HG02981 (cell line): ENCODE data around the gene RGN.
"Not testable (repeated sequence)": the region's sequence is repeated elsewhere in the genome, so short reads cannot be mapped to it uniquely, and the experiment has no call there.

ENCODE experiments used
- ATAC-seq: cut with Tn5 transposase; IDR thresholded peaks from one replicate; pipeline ENCODE4 v1.9.1; 2021; ENCODE audit warnings: mild to moderate bottlenecking, moderate library complexity; ENCODE audit not compliant: unreplicated experiment

The RGN gene

GRCh38 chrX:47078129-47079043 is at the start of gene RGN:
Gene RGN, plus strand, starts transcription at chrX:47078443. Its CDS starts 2,702 bp downstream, at chrX:47081145.
- no peak for ATAC-seq

DNA sequence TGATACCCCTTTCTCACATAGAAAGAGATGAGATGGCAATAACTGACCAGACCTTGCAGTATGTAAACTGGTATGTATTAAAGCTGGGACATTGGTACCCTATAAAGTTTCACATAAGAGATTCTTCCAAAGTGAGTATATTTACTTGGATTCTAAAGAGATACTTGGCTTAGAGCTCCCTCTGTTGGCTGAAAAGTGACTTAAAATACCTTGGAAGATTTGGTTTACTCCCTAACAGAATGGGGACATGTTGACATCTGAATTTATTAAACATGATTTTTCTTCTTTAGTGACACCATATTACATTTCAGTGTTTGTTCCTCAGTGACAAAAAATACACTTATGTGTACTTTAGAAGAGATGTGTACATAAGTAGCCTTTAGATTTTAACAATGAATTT is 47.9 kb upstream of the RGN start:
- no peak for ATAC-seq

DNA sequence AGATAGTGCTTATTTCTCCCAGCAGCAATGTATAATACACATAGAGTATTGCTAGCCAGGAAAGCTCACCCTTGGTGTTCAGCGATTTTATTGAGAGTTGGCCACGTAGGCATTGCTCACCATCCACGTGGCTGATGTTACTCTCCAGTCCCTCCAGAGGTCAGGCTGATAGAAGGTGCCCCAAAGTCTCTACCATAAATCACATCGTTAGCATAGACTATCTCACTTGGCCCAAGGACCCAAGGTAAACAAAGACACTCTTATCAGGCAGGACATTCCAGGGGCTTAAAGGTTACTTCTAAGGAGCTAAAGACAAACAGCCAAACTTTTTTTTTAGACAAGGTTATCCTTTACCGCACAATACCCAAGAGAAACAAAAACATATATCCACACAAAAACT is 30.3 kb upstream of the RGN start:
- ATAC-seq: no peak

- no peak for ATAC-seq
These were observed 18.9 kb upstream of the RGN start for GRCh38 chrX:47059142-47059874.

DNA sequence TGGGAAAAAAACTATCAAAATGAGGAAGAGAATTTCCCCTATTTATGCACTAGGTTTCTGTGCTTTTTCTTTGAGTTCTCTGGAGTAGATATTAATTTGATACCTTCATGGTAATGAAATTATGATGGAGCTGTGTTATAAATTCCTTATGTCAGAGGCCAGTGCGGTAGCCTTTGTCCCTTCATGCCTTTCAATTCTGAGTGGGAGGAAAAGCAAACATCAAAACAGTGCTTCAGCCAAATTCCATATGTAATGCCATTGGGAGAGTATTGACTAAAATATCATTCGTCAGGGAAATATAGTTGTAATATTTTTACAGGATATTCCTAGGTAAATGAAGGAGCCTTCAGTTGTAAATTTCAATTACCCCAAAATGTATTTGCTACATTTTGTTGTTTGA is 17.5 kb upstream of the RGN start:
- ATAC-seq: no peak

GRCh38 chrX:47061238-47061919 is 16.9 kb upstream of the RGN start:
- no peak for ATAC-seq

GRCh38 chrX:47063179-47063578 is 15.1 kb upstream of the RGN start:
- no peak for ATAC-seq

DNA sequence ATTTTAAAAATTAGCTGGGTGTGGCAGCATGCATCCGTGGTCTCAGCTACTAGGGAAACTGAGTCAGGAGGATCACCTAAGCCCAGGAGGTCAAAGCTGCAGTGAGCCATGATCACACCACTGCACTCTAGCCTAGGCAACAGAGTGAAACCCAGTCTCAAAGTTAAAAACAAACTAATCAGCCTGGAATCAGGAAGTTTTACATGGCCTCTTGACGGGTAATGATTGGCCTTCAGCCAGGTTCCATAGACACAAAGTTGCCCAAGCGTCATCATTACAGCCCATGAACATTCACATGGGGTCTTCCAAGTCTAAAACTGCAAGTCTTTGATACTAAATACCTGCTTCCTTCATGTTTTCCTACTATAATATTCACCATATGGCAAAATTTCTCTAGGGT is 10.0 kb upstream of the RGN start:
- ATAC-seq: no peak

- no peak for ATAC-seq
These were observed 9.5 kb upstream of the RGN start for GRCh38 chrX:47068720-47069119.

DNA sequence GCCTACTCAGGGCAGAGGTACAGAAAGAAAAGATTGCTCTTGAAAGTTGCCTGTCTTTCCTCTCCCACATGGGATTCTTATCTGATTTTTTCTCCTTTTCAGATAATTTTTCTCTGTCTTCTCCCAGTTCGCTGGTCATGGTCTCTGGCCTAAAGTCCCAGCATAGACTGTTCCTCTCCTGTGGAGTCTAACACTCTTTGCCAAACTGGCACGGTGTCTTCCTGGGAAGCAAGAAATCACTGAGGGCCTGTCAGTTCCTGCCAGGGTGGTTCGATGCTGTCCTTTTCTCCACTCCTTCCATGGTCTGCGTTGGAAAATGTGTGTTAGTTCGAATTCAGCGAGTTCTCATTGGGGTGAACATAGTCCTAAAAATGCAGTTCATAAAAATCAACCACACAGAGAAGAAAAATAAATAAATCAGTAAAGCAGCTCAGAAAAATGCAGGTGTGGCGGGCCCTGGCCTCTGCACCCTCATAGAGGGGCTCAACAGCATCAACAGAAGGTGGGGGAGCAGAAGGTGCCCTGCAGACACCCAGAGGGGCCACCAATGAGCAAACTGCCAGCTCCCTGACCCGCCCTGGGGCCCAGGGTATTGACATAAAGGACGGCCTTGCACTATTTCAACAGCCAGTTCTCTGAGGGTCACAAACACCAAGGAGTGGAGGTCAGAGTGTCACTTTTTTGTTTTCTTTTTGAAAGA is 2.1 kb downstream of the RGN start:
- ATAC-seq: no peak

- no peak for ATAC-seq
These were observed 2.6 kb downstream of the RGN start for GRCh38 chrX:47080915-47081236.

GRCh38 chrX:47091149-47091775 is 13.0 kb downstream of the RGN start:
- no peak for ATAC-seq

- no peak for ATAC-seq
These were observed 15.0 kb downstream of the RGN start for GRCh38 chrX:47093248-47093647.

DNA sequence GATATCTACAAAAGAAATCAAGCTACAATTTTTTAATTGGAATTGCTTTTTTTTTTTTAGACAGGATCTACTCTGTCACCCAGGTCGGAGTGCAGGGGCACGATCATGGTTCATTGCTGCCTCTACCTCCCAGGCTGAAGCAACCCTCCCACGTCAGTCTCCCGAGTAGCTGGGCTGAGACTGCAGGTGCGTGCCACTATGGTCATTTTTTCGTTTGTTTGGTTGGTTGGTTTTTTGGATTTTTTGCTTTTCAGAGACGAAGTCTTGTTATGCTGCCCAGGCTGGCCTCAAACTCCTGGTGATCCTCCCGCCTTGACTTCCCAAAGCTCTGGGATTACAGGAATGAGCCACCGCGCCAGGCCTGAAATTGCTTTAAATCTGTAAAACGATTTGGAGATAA is 15.6 kb downstream of the RGN start:
- no peak for ATAC-seq

GRCh38 chrX:47097018-47097417 is 18.8 kb downstream of the RGN start:
- no peak for ATAC-seq

GRCh38 chrX:47098338-47099094 is 20.3 kb downstream of the RGN start:
- ATAC-seq: no peak

GRCh38 chrX:47101206-47101605 is 23.0 kb downstream of the RGN start:
- ATAC-seq: no peak

GRCh38 chrX:47110936-47111615 is 32.8 kb downstream of the RGN start:
- ATAC-seq: not testable (repeated sequence)

GRCh38 chrX:47112316-47112954 is 34.2 kb downstream of the RGN start:
- ATAC-seq: no peak
